Left ventricle myocardium inferior (tissue), 1 donor: ENCODE results near the gene ZNF768. TPM values are rescaled to one million over a fixed set of nuclear protein-coding genes. Genes with fewer than 3 reads are reported as not detected.
A peak's percentile ranks its signal among the peaks of the same experiment; 100 is the strongest.

ENCODE experiments used
- DNase-seq: peaks from one replicate; pipeline ENCODE4 v3.0.0-alpha.2; 2020
- H3K27ac ChIP-seq: fragments of 200-600 bp; replicated peaks from 2 replicates; pipeline ENCODE4 v1.8.0; 2021
- H3K27me3 ChIP-seq: fragments of 200-600 bp; 2 replicates; pipeline ENCODE4 v1.8.0; 2021; ENCODE audit warnings: low read depth
- H3K36me3 ChIP-seq: fragments of 200-600 bp; 2 replicates; pipeline ENCODE4 v1.8.0; 2021
- H3K4me1 ChIP-seq: fragments of 200-600 bp; 2 replicates; pipeline ENCODE4 v1.8.0; 2021
- H3K4me3 ChIP-seq: fragments of 200-600 bp; 2 replicates; pipeline ENCODE4 v1.8.0; 2021; ENCODE audit warnings: mild to moderate bottlenecking, moderate library complexity
- H3K9me3 ChIP-seq: fragments of 200-600 bp; replicated peaks from 2 replicates; pipeline ENCODE4 v1.8.0; 2021
- CTCF ChIP-seq: fragments of 200-600 bp; IDR thresholded peaks from 2 replicates; pipeline ENCODE4 v1.8.0; 2021; ENCODE audit warnings: antibody characterized with exemption, mild to moderate bottlenecking, borderline replicate concordance
- intact Hi-C: fragments of 100-400 bp; cut with micrococcal nuclease; formaldehyde crosslinking; loops from one replicate; pipeline ENCODE4 v1.11.0; 2022
- total RNA-seq: library from RNA; stranded (reverse); fragmentation: NEBNext Ultra II Directional; extraction: Animal tissue kit (Norgen Biotek cat#: 25700); gene quantifications from one replicate; pipeline ENCODE4 v1.2.1, GENCODE V29; 2021
- donor health status: DM: no; HTN: yes; CAD: no; lungs with severe emphysema.

ZNF768 gene
- total RNA-seq, 1 donor from 2014 or later: 61.1 TPM

DNA sequence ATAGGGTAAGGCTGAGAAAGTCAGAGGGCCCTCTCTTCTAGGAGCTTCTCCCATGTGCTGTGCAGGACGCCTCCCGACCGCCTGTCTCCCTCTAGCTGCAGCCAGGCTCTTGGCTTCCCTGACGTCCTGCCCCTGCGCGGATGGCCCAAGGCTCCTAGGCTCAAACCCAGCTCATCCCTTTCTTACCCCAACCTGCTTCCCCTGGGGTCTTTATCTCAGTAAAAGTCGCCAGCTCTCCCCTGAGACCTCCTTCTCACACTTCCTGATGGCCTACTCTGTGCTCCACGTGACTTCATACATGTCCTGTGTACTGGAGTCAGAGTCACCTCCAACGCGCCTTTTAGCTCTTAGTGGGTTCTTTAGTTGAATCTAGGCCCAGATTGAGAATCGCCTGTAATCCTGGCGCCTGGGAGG lies 9.4 kb upstream of the ZNF768 start:
- peaks cover 54% of the 10 kb centered on the region for H3K4me1 ChIP-seq
- H3K9me3 ChIP-seq: no peaks in the 10 kb centered on the region
- DNase-seq: peak; percentile 70
- intact Hi-C loops: no loop called here
- peak; percentile 72 for TF ChIP-seq CTCF
- H3K36me3 ChIP-seq: peaks cover 20% of the 10 kb centered on the region
- peak overlapping the region; percentile 93 for H3K4me3 ChIP-seq
- no peaks in the 10 kb centered on the region for H3K27me3 ChIP-seq
- peak overlapping the region; percentile 97 for H3K27ac ChIP-seq

- TF ChIP-seq CTCF: no peak
- intact Hi-C loops: no loop called here
- Histone ChIP-seq H3K9me3 (no peaks in the 10 kb centered on the region), H3K36me3 (peaks cover 20% of the 10 kb centered on the region), H3K4me3 (peak overlapping the region; percentile 93), H3K27me3 (no peaks in the 10 kb centered on the region), H3K4me1 (peaks cover 48% of the 10 kb centered on the region), H3K27ac (peak overlapping the region; percentile 97)
- no peak for DNase-seq
These were observed 8.9 kb upstream of the ZNF768 start for GRCh38 chr16:30535106-30535776.

DNA sequence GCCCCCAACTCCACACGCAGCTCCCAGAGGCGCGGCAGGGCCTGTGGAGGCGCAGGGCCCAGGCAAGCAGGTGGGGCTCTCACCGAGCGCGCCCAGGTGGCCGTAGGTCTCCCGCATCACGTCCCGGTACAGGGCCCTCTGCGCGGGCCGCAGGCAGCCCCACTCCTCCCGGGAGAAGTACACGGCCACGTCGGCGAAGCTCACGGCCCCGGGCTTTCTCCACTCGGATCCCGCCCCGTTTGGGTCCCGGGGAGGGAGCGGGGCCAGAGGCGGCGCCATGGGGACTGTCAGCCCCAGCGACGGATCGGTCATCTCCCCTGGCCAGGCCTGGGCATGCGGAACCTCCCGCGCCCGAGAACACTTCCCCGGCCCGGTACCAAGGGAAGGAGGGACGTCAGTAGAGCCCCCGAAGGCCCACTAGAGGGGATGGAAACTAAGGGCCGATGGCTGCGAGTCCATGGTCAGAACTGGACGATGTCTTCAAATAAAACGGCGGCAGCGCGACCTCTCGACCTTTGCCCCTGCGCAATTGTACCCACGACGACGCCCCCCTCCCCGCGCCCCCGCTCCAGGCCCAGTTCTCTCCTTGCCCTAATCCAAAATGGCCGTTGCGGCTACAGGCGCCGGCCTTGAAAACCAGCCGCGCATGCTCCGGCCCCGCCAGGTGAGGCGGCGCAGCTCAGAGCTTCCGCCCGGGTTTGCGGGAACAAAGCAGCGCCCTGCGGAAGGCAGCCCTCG lies 8.2 kb upstream of the ZNF768 start, which contains the start of gene ZNF747:
Gene ZNF747 (minus strand): TSS at position 491 of the 738 bp plus-strand sequence. CDS start 179 bp downstream, at position 312.
- H3K27me3 ChIP-seq: no peaks in the 10 kb centered on the region
- H3K27ac ChIP-seq: peak within 1 kb of the TSS; percentile 97
- intact Hi-C loops: no loop called here
- DNase-seq: peak; percentile 94
- H3K4me1 ChIP-seq: peaks cover 41% of the 10 kb centered on the region
- TF ChIP-seq CTCF: peak; percentile 7
- no peaks in the 10 kb centered on the region for H3K9me3 ChIP-seq
- H3K4me3 ChIP-seq: peak within 1 kb of the TSS; percentile 93
- peaks cover 20% of the 10 kb centered on the region for H3K36me3 ChIP-seq

- Histone ChIP-seq H3K4me1 (peaks cover 35% of the 10 kb centered on the region), H3K9me3 (no peaks in the 10 kb centered on the region), H3K27me3 (no peaks in the 10 kb centered on the region), H3K27ac (peak overlapping the region; percentile 97), H3K36me3 (peaks cover 20% of the 10 kb centered on the region), H3K4me3 (peak overlapping the region; percentile 93)
- no peak for DNase-seq
- TF ChIP-seq CTCF: no peak
- intact Hi-C loops: no loop called here
These were observed 7.5 kb upstream of the ZNF768 start for GRCh38 chr16:30533748-30534367.

DNA sequence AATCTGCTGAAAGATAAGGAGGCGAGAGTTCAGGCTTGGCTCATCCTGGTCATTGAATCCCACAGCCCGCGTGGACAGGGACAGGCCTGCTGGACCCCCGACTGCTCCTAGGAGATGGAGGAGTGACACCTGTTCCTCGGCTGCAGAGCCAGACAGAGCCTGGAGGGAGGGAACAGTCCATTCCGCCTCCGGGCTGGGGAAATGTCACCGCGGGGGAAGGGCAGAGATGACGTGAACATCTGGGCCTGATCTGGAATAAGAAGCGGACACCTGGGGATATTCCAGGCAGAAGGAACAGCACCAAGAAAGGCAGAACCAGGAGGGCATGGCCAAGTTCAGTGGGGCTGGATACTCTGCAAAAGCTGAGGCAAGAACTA lies 6.8 kb upstream of the ZNF768 start:
- Histone ChIP-seq H3K9me3 (no peaks in the 10 kb centered on the region), H3K27me3 (no peaks in the 10 kb centered on the region), H3K36me3 (peaks cover 20% of the 10 kb centered on the region), H3K4me3 (peak overlapping the region; percentile 93), H3K4me1 (peaks cover 39% of the 10 kb centered on the region), H3K27ac (peak overlapping the region; percentile 97)
- no peak for DNase-seq
- no peak for TF ChIP-seq CTCF
- intact Hi-C loops: no loop called here
